Measurements from ENCODE around the gene MAP3K13.
"Not testable (repeated sequence)": the region's sequence is repeated elsewhere in the genome, so short reads cannot be mapped to it uniquely, and the experiment has no call there.

MAP3K13 gene

GRCh38 chr3:185469542-185469941 is 106.6 kb downstream of the MAP3K13 start:
- TF ChIP-seq EZH2phosphoT487 (IDR thresholded peaks at IDR 0.05; ENCODE audit: borderline replicate concordance, low read length) (no peak), CTCF (IDR thresholded peaks at IDR 0.05; ENCODE audit: low read depth, low read length, poor library complexity, severe bottlenecking) (no peak)
- H3K36me3 ChIP-seq (ENCODE audit: control insufficient read depth, low read length), result no peaks in the 10 kb centered on the region
- no peaks in the 10 kb centered on the region for H3K27me3 ChIP-seq (ENCODE audit: control insufficient read depth, low read length)
- no peaks in the 10 kb centered on the region for H3K79me2 ChIP-seq (ENCODE audit: control insufficient read depth, low read length)
- no peak overlapping the region for H3K4me2 ChIP-seq (ENCODE audit: low read length)
- H3K4me3 ChIP-seq (ENCODE audit: low read length), result no peak overlapping the region
- H3K9me2 ChIP-seq (replicated peaks; ENCODE audit: control insufficient read depth, low read length), result no peaks in the 10 kb centered on the region
- H3K9me3 ChIP-seq (ENCODE audit: control insufficient read depth, insufficient read depth, low read length), result no peaks in the 10 kb centered on the region
- no peak overlapping the region for H3K27ac ChIP-seq (ENCODE audit: low read depth, low read length)
- no peaks in the 10 kb centered on the region for H3F3A ChIP-seq (ENCODE audit: control insufficient read depth, insufficient read depth)
- no peaks in the 10 kb centered on the region for H4K20me1 ChIP-seq (ENCODE audit: control insufficient read depth, insufficient read depth, low read depth, low read length)
- H3K4me1 ChIP-seq (ENCODE audit: control insufficient read depth, low read length), result no peaks in the 10 kb centered on the region

- Histone ChIP-seq H3K4me2 (ENCODE audit: low read length) (no peak overlapping the region), H3K4me1 (ENCODE audit: control insufficient read depth, low read length) (no peaks in the 10 kb centered on the region), H3K79me2 (ENCODE audit: control insufficient read depth, low read length) (no peaks in the 10 kb centered on the region), H3K9me3 (ENCODE audit: control insufficient read depth, insufficient read depth, low read length) (no peaks in the 10 kb centered on the region), H3K27me3 (ENCODE audit: control insufficient read depth, low read length) (no peaks in the 10 kb centered on the region), H3K4me3 (ENCODE audit: low read length) (no peak overlapping the region), H3K27ac (ENCODE audit: low read depth, low read length) (no peak overlapping the region), H3K9me2 (replicated peaks; ENCODE audit: control insufficient read depth, low read length) (no peaks in the 10 kb centered on the region), H3K36me3 (ENCODE audit: control insufficient read depth, low read length) (no peaks in the 10 kb centered on the region), H4K20me1 (ENCODE audit: control insufficient read depth, insufficient read depth, low read depth, low read length) (no peaks in the 10 kb centered on the region), H3F3A (ENCODE audit: control insufficient read depth, insufficient read depth) (no peaks in the 10 kb centered on the region)
- TF ChIP-seq EZH2phosphoT487 (IDR thresholded peaks at IDR 0.05; ENCODE audit: borderline replicate concordance, low read length), result no peak
- TF ChIP-seq CTCF (IDR thresholded peaks at IDR 0.05; ENCODE audit: low read depth, low read length, poor library complexity, severe bottlenecking), result no peak
Measured at GRCh38 chr3:185470323-185470722, 107.4 kb downstream of the MAP3K13 start.

- no peaks in the 10 kb centered on the region for H4K20me1 ChIP-seq (ENCODE audit: control insufficient read depth, insufficient read depth, low read depth, low read length)
- H3K9me3 ChIP-seq (ENCODE audit: control insufficient read depth, insufficient read depth, low read length), result no peaks in the 10 kb centered on the region
- TF ChIP-seq CTCF (IDR thresholded peaks at IDR 0.05; ENCODE audit: low read depth, low read length, poor library complexity, severe bottlenecking), result no peak
- no peak for TF ChIP-seq EZH2phosphoT487 (IDR thresholded peaks at IDR 0.05; ENCODE audit: borderline replicate concordance, low read length)
- no peaks in the 10 kb centered on the region for H3K9me2 ChIP-seq (replicated peaks; ENCODE audit: control insufficient read depth, low read length)
- H3K4me2 ChIP-seq (ENCODE audit: low read length), result no peak overlapping the region
- no peaks in the 10 kb centered on the region for H3K4me1 ChIP-seq (ENCODE audit: control insufficient read depth, low read length)
- H3K79me2 ChIP-seq (ENCODE audit: control insufficient read depth, low read length), result no peaks in the 10 kb centered on the region
- H3K27ac ChIP-seq (ENCODE audit: low read depth, low read length), result no peak overlapping the region
- no peaks in the 10 kb centered on the region for H3F3A ChIP-seq (ENCODE audit: control insufficient read depth, insufficient read depth)
- no peaks in the 10 kb centered on the region for H3K27me3 ChIP-seq (ENCODE audit: control insufficient read depth, low read length)
- H3K36me3 ChIP-seq (ENCODE audit: control insufficient read depth, low read length), result no peaks in the 10 kb centered on the region
- H3K4me3 ChIP-seq (ENCODE audit: low read length), result no peak overlapping the region
Measured at GRCh38 chr3:185473290-185473815, 110.4 kb downstream of the MAP3K13 start.

- H3K4me2 ChIP-seq (ENCODE audit: low read length); H3F3A ChIP-seq (ENCODE audit: control insufficient read depth, insufficient read depth); H3K9me3 ChIP-seq (ENCODE audit: control insufficient read depth, insufficient read depth, low read length); H3K27ac ChIP-seq (ENCODE audit: low read depth, low read length); H3K4me1 ChIP-seq (ENCODE audit: control insufficient read depth, low read length); H3K9me2 ChIP-seq (replicated peaks; ENCODE audit: control insufficient read depth, low read length); H3K79me2 ChIP-seq (ENCODE audit: control insufficient read depth, low read length); H3K36me3 ChIP-seq (ENCODE audit: control insufficient read depth, low read length); H4K20me1 ChIP-seq (ENCODE audit: control insufficient read depth, insufficient read depth, low read depth, low read length); H3K27me3 ChIP-seq (ENCODE audit: control insufficient read depth, low read length); H3K4me3 ChIP-seq (ENCODE audit: low read length): not testable (repeated sequence)
Measured at GRCh38 chr3:185474922-185475321, 112.0 kb downstream of the MAP3K13 start.

All from DOHH2 (cell line).